HG03520 (cell line): ENCODE results near the gene CIB4.

ENCODE experiments used
- ATAC-seq: cut with Tn5 transposase; IDR thresholded peaks from one replicate; pipeline ENCODE4 v1.9.1; 2021; ENCODE audit warnings: mild to moderate bottlenecking, moderate library complexity; ENCODE audit not compliant: unreplicated experiment

The CIB4 gene

DNA sequence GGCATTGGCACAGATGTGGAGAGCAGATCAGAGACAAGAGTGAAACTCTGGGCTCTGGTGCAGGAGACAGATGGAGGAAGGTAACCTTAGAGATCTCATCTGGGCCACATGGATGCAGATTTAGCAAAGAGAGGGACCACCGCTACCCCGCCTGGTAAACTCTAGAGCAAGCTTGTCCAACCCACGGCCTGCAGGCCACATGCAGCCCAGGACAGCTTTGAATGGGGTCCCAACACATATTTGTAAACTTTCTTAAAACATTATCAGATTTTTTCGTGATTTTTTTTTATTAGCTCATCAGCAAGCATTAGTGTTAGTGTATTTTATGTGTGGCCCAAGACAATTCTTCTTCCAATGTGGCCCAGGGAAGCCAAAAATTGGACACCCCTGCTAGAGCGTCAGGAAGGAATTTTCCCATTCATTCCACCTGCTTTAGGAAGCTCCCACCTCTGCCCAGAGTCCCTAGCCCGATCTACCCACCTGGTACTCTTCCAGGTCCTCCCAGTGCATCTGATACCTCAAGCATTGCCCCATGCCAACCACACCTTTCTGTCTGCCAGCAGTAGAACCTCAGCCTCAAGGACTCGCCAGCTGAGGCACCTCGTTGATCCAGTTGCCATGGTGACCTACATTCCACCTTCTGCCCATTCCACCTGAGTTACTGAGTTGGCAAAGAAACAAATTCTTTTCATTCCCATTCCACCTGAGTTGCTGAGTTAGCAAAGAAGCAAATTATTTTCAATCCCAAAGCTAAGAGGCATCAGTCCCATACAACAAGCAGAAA lies at the start of gene CIB4:
TSS of gene CIB4 (minus strand) at position 586 of the 784 bp plus-strand sequence. CDS start at position 534, 52 bp downstream.
- ATAC-seq, result no peak

DNA sequence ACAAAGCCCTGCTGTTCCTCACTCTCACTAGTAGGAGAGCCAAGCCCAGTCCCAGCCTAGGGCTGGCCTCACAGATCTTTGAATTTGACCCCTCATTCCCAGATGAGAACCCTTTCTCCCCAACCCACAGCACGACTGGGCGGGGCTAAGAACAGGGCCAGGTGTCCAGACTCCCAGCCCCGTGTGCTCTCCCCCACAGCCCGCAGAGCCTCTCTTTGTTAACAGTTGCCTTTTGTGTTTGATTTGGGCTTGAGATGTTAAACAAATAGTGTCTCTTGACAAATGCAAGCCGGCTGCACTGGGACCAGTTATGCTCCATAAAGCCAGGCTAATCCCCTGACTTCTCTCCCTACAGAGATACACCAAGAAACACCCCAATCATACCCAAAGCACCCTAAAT lies 46.6 kb upstream of the CIB4 start:
- no peak for ATAC-seq

DNA sequence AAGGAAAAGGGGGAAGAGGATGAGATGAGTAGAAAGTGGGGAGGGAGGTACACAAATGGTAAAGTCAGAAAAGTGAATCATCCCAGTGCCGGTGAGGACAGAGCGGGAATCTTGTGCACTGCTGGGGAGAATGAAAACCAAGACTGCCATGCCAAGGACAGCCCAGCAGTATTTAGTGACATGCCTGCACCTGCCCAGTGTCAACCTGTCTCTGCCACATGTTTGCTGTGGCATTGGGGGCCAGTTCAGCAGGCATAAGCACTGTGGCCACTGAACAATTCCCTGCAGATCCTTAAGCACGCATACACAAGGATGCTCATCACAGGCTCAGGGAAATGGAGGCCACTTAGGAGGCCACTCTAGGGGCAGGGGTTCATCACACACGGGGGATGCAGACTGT lies 46.2 kb upstream of the CIB4 start:
- no peak for ATAC-seq

DNA sequence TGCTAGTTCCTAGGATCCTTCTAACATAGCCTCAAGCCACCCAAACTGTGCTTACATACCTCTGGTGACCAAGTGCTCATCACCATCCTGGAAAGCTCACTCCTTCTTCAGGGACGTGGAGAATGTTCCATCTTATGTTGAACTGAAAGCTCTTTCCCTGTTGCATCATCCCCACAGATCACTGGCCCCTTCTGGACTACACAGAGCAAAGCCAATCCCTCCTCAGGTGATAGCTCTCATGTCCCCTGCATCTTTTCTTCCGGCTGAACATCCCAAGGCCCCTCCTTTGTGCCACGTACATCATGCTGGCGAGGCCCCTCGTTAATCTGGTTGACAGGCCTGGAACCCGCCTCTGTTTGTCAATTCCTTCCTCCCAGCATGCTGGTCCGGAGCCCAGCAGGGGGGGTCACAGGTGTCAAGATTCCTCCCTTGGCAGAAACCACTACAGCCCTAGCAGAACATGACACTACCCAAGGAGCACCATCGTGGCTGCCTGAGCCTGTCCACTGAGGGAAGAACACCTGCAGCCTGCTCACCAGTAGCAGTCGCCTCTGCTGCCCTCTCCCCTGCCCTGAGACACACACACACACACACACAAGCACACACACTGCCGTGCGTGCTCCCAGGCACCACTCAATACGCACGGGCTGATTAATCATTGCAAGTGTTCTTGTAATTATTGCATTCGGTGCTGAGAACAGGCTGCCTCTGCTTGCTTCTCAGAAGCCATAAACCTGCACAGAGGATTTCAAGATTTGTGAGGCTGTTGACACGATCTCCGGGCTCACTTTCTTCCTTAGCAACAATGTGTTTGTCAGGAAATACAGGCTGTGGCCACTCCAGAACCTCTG lies 45.0 kb upstream of the CIB4 start:
- no peak for ATAC-seq

DNA sequence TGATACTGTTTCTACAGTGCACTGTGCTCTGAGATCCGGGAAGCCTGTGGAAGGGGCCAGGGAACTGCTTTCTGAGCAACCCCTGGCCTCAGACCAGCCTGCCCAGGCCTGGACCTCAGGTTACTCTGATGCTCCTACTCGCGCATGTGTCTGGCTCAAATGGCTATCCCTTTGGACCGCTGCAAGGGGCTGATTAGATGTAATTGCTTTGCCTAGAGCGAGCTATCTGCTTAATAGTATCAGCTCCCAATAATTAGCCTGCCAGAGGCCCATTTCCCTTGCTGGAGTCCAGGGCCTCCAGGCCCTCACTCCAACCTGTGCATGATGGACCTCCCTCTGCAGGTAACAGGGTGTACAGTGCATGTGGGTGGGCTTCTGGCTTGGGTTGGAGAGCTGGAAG lies 44.2 kb upstream of the CIB4 start:
- no peak for ATAC-seq

DNA sequence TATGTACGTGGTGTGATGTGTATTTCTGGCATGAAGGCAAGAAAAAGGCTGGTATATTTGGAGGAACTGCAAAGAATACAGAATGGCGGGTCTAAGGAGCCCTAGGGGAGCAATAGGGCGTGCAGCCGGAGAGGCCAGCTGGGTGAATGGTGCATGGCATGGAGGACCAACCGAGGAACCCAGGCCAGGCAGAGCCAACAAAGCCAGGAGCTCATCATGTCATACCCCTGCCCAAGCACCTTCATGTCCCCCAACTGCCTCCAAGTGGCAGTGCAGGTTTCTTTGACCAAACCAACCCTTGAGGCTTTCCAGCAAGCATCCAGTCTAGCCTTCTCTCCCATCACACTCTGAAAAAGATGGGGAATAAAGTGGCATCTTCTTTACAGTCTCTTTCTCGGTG lies 42.4 kb upstream of the CIB4 start:
- no peak for ATAC-seq

DNA sequence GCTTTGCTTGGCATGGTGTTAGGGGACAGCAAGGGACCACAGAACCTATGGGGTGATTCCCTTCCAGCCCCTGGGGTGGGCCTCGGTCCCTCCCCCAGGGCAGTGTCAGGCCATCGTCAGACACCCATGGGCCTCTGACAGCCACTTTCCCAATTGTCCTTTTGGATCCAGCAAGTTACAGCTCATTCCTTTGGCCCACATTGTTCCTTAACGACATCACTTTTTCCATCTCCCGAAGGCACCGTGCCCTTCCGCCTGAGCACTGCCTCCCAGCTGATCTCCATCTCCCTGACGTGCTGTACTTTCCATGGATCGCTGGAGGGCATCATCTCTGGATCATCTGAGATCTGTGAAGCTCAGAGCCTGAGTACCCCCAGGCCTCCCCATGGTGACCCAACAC lies 41.0 kb upstream of the CIB4 start:
- ATAC-seq, result no peak

DNA sequence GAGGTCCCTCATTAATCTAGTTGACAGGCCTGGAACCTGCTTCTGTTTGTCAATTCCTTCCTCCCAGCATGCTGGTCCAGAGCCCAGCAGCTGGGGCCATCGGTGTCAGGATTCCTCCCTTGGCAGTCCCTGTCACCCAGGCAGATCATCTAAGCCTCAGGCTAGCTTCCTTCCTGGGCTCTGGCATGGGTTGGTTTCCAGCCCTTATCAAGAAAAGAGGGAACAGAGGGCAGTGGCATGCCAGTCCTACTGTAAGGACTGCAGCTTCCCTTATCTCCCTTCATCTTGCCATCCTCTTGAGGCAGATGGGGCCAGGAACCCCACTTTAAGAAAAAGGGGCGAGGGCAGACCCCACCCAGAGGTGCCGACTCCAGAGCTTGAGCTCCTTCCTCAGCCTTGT lies 40.5 kb upstream of the CIB4 start:
- ATAC-seq, result no peak

DNA sequence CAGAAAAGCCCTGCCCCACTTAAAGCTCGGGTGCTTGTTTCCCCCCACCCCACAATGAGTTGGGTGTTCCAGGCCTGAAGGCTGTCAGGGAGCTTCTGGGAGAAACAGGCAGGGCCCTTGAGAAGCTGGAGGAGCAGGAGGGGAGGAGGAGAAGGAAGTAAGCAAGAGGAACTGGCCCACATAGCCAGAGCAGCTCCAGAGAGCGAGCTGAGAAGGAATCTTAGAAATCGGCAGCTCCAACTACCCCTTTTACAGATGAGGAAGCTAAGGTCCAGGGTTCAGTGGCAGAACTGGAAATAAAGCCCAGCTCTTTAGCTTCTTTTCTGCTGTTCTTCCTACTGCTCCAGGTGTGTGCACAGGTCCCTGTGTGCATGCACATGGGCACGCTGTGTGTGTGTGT lies 38.7 kb upstream of the CIB4 start:
- ATAC-seq, result no peak

DNA sequence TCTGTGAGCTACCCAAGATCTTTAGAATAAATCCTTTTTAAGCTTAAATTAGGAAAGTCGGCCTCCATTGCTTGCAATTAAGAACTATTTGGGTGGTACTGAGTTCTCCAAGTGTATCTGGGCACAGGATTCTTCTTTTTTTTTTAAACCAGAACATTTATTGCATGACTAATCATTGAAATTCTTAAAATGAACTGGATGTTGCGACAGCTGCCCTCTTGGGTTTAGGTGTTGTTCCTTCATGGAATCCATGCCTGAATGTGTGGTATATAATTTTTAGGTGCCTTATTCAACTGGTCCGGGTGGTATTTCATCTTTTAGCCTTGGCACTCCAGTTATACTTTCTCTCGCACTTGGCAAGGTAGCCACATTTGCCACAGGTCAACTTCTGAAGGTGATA lies 36.9 kb upstream of the CIB4 start:
- ATAC-seq, result no peak

DNA sequence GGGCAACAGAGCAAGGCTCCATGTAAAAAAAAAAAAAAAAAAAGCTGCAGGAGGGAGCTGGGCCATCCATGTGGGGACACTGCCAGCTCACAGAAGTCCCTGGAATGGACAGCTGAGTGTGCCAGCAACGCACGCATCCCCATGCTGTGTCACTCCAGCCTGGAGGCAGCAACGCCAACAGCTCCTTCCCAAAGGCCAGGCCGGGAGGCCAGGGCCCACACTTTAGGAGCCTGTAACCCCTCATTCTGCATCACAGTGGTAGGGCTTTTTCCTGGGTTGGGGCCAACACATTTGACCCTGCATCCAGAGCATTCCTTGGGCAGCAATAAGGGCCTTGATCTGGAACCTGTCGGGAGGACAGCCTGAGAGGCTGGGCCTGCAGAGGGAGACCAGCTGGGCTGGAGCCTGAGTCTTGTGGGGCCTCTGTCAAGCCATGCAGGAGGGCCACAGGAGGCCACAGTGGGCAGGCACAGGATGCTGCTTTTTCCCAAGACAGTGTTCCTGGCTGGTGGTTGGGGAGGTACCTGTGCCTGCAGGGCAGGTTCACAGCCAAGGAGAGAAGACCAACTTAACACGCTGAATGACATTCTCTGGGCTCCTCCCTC lies 34.6 kb upstream of the CIB4 start:
- ATAC-seq, result no peak

DNA sequence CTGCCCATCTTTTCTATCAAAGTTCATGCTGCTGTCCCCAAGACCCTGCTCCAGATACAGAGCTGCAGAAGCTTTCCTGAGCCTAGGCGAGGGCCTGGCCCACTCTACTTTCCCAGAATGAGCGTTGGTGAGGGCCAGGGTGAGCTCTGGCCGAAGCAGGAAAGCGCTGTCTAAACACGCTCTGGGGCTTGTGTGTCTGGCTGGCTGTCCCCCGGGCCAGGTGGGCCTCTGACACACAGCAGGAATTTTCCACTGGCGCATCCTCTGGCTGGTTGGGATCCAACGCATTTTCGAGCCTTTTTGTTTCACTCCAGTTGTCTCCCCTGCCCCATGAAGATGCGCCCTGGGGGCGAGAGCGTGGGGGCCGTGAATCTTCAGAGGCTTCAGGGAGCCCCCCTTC lies 33.6 kb upstream of the CIB4 start:
- no peak for ATAC-seq

DNA sequence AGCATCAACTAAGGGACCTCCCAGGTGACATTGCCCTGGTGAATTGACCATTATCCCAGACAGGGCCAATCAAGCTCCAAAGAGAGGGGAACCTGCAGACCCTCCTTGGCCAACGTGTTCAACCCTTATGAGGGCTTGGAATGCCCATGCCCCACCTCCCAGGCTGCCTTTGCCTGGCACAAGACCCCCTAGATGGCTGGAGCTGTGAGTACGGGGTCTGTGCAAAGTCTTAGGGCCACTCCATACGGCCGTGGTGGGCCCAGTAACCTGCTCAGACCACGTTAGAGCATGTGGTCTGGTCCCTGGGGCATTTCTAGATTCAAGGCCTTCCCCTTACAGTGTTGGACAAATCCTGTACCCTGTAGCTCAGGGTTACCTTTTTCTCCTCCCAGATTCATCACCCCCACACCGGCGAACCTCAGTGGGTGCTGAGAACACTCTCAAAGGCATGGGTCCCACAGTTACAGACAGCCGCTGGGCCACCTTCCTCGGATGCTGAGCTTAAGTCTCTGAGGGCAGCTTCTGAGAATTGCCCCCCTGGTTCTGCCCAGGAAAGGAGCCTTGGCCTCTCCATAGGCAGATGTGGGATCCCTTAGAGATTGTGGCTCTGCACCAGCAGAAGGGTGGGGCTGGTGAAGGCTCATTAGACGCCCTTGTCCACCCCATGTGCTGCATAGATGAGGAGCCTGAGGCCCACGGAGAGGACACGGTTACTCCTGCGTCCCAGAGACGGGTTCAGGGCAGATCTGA lies 33.0 kb upstream of the CIB4 start:
- ATAC-seq, result no peak

DNA sequence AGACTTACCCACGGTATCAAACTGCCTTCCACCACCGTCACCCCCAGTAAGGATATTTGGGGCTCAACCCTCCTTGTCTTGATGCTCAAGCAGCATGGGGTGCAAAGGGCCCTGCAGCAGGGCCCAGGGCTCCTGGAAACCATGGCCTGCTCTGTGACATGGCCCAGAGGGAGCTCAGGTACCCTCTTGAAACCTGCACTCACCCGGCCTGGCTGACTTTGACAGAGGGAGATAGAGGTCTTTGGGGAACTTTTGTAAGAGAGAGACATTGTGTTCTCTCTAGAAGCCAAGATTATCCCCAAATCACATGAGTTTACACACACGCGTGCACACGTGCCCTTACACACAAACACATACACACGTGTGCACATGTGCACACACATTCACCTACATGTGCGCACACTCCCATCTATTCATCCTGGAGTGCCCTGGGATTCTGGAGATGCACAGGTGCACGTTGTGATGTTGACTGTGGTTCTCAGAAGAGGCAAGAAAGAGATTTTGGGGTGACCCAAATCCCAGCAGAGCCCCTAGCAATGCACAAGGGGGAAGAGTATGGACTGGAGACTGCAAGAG lies 31.7 kb upstream of the CIB4 start:
- no peak for ATAC-seq

DNA sequence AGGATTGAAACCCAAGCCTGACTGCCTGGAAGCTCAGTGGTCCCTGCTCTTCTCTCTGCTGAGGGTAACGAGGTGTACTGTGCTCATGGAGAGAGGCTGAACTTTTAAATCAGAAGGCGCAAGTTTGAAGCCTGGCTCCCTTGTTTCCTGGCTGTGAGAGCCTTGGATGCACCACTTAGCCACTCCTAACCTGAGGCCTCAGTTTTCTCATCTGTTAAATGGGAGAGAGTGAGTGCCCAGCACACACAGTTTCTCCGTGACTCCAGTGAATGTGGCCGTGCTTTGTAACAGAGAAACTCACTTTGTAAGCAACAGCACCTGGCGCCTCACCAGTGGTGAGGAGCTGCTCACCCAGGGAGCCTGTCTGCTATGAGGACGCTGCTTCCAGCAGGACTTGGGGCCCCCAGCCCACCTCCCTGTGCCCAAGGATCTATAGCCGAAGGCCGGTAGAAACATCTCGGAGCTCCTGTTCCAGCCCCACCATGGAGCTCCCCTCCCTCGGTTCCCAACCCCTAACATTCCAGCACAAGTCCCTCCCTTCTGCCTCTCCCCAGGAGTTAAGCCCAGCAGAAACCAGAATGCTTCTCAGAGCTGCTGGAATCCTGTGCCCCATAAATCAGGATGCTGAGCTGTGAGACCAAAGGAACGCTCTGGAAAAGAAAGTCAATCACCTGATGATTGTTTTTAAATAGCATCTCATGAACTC lies 31.1 kb upstream of the CIB4 start:
- no peak for ATAC-seq

DNA sequence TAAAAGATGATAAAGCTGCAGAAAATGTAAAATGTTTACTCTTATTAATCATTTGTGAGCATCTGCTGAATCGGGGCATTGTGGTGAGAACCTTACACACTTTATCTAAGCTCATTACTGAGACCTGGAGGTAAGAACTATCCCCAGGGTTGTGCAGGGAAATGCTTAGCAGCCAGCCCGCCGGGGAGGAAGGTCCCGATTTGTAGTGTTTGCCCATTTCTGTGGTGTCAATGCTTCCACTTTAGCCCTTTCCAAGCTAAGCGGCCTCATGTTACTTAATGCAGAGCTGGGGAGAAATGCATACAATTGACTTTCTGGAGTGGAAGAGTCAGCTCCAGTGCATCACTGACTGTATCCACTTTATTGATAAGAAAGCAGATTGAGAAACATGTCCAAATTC lies 30.5 kb upstream of the CIB4 start:
- ATAC-seq, result no peak

DNA sequence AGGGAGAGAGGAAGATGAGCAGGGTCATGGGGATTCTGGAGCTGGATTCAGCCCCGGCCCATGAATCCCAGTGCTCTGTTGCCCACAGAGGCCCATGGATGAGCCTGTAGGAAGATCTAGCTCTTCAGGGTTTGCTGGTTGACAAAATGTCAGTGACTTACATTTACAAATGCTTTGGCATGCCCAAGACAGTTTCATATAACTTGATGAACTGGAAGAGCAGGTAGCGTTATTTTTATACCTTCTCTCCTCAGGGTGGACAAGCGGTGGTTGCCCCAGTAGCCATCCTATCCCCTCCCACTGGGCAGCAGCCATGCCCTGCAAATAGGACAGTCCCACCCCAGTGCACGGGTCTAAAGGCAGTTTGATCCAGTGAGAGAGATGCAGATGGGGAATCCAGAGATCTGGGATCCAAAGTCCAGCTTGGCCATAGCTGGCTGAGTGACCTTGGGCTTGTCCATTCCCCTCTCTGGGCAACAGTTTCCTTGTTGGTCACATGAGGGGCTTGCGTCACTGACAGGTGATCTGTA lies 29.8 kb upstream of the CIB4 start:
- ATAC-seq, result no peak

DNA sequence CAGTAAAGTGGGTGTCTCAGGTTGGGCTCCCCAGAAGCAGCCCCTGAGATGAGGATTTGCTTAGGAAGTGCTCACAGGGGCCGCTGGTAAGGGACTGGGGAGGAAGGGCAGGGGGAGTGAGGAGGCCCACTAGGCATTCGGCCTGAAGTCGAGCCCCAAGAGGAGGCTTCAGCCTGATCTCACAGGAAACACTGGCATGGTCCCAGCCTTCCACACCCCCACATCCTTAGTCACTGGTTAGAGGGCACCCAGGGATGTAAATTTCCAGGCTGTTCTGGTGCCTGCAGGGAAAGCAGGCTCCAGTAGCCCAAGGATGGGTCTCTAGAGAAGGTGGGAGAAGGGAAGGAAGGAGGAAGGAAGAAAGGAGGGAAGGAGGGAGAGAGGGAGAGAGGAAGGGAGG lies 29.0 kb upstream of the CIB4 start:
- no peak for ATAC-seq

DNA sequence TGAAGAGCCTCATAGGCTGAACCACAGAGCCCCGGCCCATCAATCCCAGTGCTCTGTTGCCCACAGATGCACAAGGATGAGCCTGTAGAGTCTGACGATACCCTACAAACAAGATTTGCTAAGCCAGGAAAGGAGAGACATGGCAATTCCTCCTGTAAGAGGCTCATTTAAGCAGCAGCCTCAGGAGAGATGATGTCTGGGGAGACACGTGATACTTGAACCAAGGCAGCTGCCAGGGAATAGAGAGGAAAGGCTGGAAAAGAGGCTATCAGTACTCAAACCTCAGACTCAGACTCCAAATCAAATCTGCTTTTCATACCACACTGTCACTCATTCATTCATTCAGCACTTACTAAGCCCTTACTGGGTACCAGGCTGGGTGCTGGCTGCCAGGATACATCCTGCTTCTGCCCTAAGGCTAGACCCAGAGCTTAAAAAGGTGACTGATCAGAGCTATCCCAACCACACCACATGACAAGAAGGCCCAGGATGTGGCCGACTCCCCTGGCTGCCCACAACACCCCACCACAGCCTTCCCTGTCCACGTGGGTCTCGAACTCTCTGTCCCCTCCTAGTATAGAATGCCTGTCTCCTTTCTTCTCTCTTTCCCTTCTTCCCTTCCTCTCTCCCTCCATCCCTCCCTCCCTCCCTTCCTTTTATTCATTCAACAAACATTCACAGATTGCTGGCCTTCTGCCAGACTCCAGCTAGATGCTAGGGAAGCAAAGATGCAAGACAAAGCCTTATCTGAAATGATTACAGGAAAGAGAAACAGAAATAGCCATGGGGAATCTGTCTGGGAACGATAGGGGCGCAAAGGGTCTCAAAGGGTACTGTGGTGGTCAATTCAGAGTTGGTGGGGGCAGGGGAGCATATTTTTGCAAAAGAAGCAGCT lies 27.9 kb upstream of the CIB4 start:
- no peak for ATAC-seq
